ENCODE data around the gene YBX2. TPM values are rescaled to one million over a fixed set of nuclear protein-coding genes. Genes with fewer than 3 reads are reported as not detected.

YBX2 gene
- polyA plus RNA-seq, 1 donor (not counting 4 experiments of a cell fraction or from before 2014, with no cell fraction given): 0.05 TPM

- Histone ChIP-seq H3K36me3 (ENCODE audit: control insufficient read depth in 2 of 2, extremely low read depth in 1 of 2, insufficient read depth in 2 of 2, low read length in 2 of 2) (peaks cover 11 to 24% of the 10 kb centered on the region in 2 experiments), H3K9me1 (ENCODE audit: control insufficient read depth, extremely low read depth, insufficient read depth, low read length) (no peaks in the 10 kb centered on the region), H3K27ac (ENCODE audit: control insufficient read depth, insufficient read depth, low read length) (peak within 1 kb of the TSS; percentile 99), H3K9ac (ENCODE audit: control insufficient read depth, extremely low read depth, insufficient read depth, low read length) (peak within 1 kb of the TSS; percentile 94), H3K9me3 (ENCODE audit: control insufficient read depth, low read depth, low read length) (no peaks in the 10 kb centered on the region), H3K79me2 (ENCODE audit: control insufficient read depth, insufficient read depth, low read length) (peaks cover 60% of the 10 kb centered on the region), H3K27me3 (ENCODE audit: control insufficient read depth, extremely low read depth, insufficient read depth, low read length) (no peaks in the 10 kb centered on the region), H2AFZ (ENCODE audit: control insufficient read depth, low read length) (peak within 1 kb of the TSS; percentile 96), H3K4me3 (ENCODE audit: control insufficient read depth in 2 of 3, extremely low read depth in 1 of 3, insufficient read depth in 2 of 3, low read depth in 1 of 3, low read length in 3 of 3) (peak within 1 kb of the TSS; percentile 80 to 95 (median 92)), H3K4me2 (ENCODE audit: control insufficient read depth, extremely low read depth, insufficient read depth, low read depth, low read length) (peak within 1 kb of the TSS; percentile 98), H4K20me1 (ENCODE audit: control insufficient read depth, extremely low read depth, insufficient read depth, low read length) (no peaks in the 10 kb centered on the region), H3K4me1 (ENCODE audit: control insufficient read depth, extremely low read depth, insufficient read depth, low read length) (peaks cover 18% of the 10 kb centered on the region)
- dilution Hi-C loops (cut with MboI; ENCODE audit: extremely low pct_ligation_motif_present, low sequenced_read_pairs): no loop called here
- FAIRE-seq (peak; percentile 92), DNase-seq (ENCODE audit: low read depth, low spot score) (peak; percentile 99)
- TF ChIP-seq EZH2 (IDR thresholded peaks at IDR 0.05; ENCODE audit: low read length) (no peak), CTCF (optimal IDR thresholded peaks at IDR 0.05 in 1 of 3, IDR thresholded peaks at IDR 0.05 in 1 of 3, conservative IDR thresholded peaks at IDR 0.05 in 1 of 3; ENCODE audit: extremely low read depth in 1 of 3, insufficient read depth in 2 of 3, low read length in 3 of 3) (no peak)
Measured at GRCh38 chr17:7251661-7252175, 42.7 kb downstream of the YBX2 start, which contains the start of gene CTDNEP1. Gene CTDNEP1 (minus strand): TSS chr17:7251734. CDS start chr17:7251296, 438 bp downstream.

GRCh38 chr17:7250695-7251627 is 43.5 kb downstream of the YBX2 start:
- TF ChIP-seq EZH2 (IDR thresholded peaks at IDR 0.05; ENCODE audit: low read length): no peak
- TF ChIP-seq CTCF (optimal IDR thresholded peaks at IDR 0.05 in 1 of 3, IDR thresholded peaks at IDR 0.05 in 1 of 3, conservative IDR thresholded peaks at IDR 0.05 in 1 of 3; ENCODE audit: extremely low read depth in 1 of 3, insufficient read depth in 2 of 3, low read length in 3 of 3): no peak
- no peak for DNase-seq (ENCODE audit: low read depth, low spot score)
- Histone ChIP-seq H3K4me1 (ENCODE audit: control insufficient read depth, extremely low read depth, insufficient read depth, low read length) (peaks cover 18% of the 10 kb centered on the region), H3K9me3 (ENCODE audit: control insufficient read depth, low read depth, low read length) (no peaks in the 10 kb centered on the region), H3K27ac (ENCODE audit: control insufficient read depth, insufficient read depth, low read length) (peak overlapping the region; percentile 69), H3K9me1 (ENCODE audit: control insufficient read depth, extremely low read depth, insufficient read depth, low read length) (no peaks in the 10 kb centered on the region), H3K4me3 (ENCODE audit: control insufficient read depth in 2 of 3, extremely low read depth in 1 of 3, insufficient read depth in 2 of 3, low read depth in 1 of 3, low read length in 3 of 3) (peak overlapping the region; percentile 80 to 94 (median 92)), H3K9ac (ENCODE audit: control insufficient read depth, extremely low read depth, insufficient read depth, low read length) (peak overlapping the region; percentile 94), H2AFZ (ENCODE audit: control insufficient read depth, low read length) (no peak overlapping the region), H4K20me1 (ENCODE audit: control insufficient read depth, extremely low read depth, insufficient read depth, low read length) (no peaks in the 10 kb centered on the region), H3K36me3 (ENCODE audit: control insufficient read depth in 2 of 2, extremely low read depth in 1 of 2, insufficient read depth in 2 of 2, low read length in 2 of 2) (peaks cover 14 to 25% of the 10 kb centered on the region in 2 experiments), H3K79me2 (ENCODE audit: control insufficient read depth, insufficient read depth, low read length) (peaks cover 61% of the 10 kb centered on the region), H3K4me2 (ENCODE audit: control insufficient read depth, extremely low read depth, insufficient read depth, low read depth, low read length) (peak overlapping the region; percentile 98), H3K27me3 (ENCODE audit: control insufficient read depth, extremely low read depth, insufficient read depth, low read length) (no peaks in the 10 kb centered on the region)
- dilution Hi-C loops (cut with MboI; ENCODE audit: extremely low pct_ligation_motif_present, low sequenced_read_pairs): no loop called here
- FAIRE-seq: no peak
